Vagina (tissue), 2 donors: Measurements from ENCODE around the gene STX3.

Experiments used
- CTCF ChIP-seq, 3 experiments: fragments of 450-650 bp in 2 of 3; fragments of 200-600 bp in 1 of 3; sonication (generic) in 1 of 3; IDR thresholded peaks; one replicate each; pipeline ENCODE4 v1.5.1; 2017 to 2019; ENCODE audit warnings: antibody characterized with exemption in 3 of 3, mild to moderate bottlenecking in 2 of 3, moderate library complexity in 2 of 3
- POLR2A ChIP-seq, 2 donors: fragments of 450-650 bp; IDR thresholded peaks; one replicate each; pipeline ENCODE4 v1.6.1; 2017; ENCODE audit warnings: antibody characterized with exemption in 2 of 2, mild to moderate bottlenecking in 2 of 2, moderate library complexity in 2 of 2
- POLR2AphosphoS5 ChIP-seq, 2 donors: sonication (generic); formaldehyde crosslinking; IDR thresholded peaks; one replicate each; pipeline ENCODE4 v1.9.0; 2017; ENCODE audit warnings: antibody characterized with exemption in 2 of 2, mild to moderate bottlenecking in 2 of 2, low read depth in 1 of 2; ENCODE audit not compliant: insufficient read depth in 1 of 2

GRCh38 chr11:59802639-59803176, 47.5 kb downstream of the STX3 start:
- TF ChIP-seq CTCF (IDR thresholded peaks at IDR 0.05) = peak; percentile 50 to 68 (median 54)
- TF ChIP-seq POLR2A (IDR thresholded peaks at IDR 0.05) = no peak
- peak in 1 of 2 donors; percentile 56 for TF ChIP-seq POLR2AphosphoS5 (IDR thresholded peaks at IDR 0.05; ENCODE audit: insufficient read depth in 1 of 2, low read depth in 1 of 2)
